PC-9 (cell line): ENCODE data around the gene SBF2.

ENCODE experiments used
- CTCF ChIP-seq: fragments of 200-600 bp; sonication (generic); conservative IDR thresholded peaks from 2 replicates; pipeline ENCODE4 v1.6.1; 2017; ENCODE audit warnings: mixed run types, antibody characterized with exemption, mild to moderate bottlenecking, moderate library complexity
- EZH2 ChIP-seq: fragments of 200-600 bp; sonication (generic); IDR thresholded peaks from 2 replicates; pipeline ENCODE4 v1.8.0; 2017; ENCODE audit warnings: antibody characterized with exemption, low read depth

GRCh38 chr11:9858218-9858617 lies 435.8 kb downstream of the SBF2 start:
- TF ChIP-seq CTCF: no peak
- no peak for TF ChIP-seq EZH2
